ENCODE results near the gene NAALADL2.
"Not testable (repeated sequence)": the region's sequence is repeated elsewhere in the genome, so short reads cannot be mapped to it uniquely, and the experiment has no call there.

Gene NAALADL2

GRCh38 chr3:175749981-175750380 lies 890.8 kb downstream of the NAALADL2 start:
- no peak overlapping the region for H3K4me3 ChIP-seq (ENCODE audit: low read length)

DNA sequence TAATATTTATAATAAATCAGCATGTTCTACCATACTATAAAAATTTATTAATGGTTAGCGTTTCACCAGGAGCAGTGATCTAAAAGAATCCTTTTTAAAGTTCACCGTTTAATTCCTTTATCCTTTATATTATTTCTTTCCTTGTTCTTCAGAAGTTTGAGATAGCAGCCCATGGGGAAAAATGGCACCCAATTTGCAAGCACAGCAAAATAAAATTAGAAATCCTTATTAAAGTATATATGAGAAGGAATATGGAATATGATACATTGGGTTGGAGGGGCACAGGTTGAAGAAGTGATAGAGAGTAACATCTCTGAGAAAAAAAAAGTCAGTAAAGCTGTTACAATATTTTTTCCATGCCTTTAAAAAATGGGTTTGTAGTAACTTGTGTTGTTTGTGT lies 892.0 kb downstream of the NAALADL2 start:
- no peaks in the 10 kb centered on the region for H3K27me3 ChIP-seq (ENCODE audit: control insufficient read depth, insufficient read depth, low read length)
- no peaks in the 10 kb centered on the region for H3K9me3 ChIP-seq (ENCODE audit: control insufficient read depth, low read length)
- no peaks in the 10 kb centered on the region for H3K36me3 ChIP-seq (ENCODE audit: control insufficient read depth, insufficient read depth, low read length)
- no peak overlapping the region for H3K4me3 ChIP-seq (ENCODE audit: low read length)
- no peaks in the 10 kb centered on the region for H3K4me1 ChIP-seq (ENCODE audit: control insufficient read depth, insufficient read depth, low read length)
- H3K9ac ChIP-seq (ENCODE audit: low read length): no peak overlapping the region

More at GRCh38 chr3:175749981-175750380, 890.8 kb downstream of the NAALADL2 start:
- H3K27me3 ChIP-seq (ENCODE audit: control insufficient read depth, insufficient read depth, low read length): no peaks in the 10 kb centered on the region
- H3K36me3 ChIP-seq (ENCODE audit: control insufficient read depth, insufficient read depth, low read length): no peaks in the 10 kb centered on the region
- no peak overlapping the region for H3K9ac ChIP-seq (ENCODE audit: low read length)
- no peaks in the 10 kb centered on the region for H3K9me3 ChIP-seq (ENCODE audit: control insufficient read depth, low read length)
- no peaks in the 10 kb centered on the region for H3K4me1 ChIP-seq (ENCODE audit: control insufficient read depth, insufficient read depth, low read length)

DNA sequence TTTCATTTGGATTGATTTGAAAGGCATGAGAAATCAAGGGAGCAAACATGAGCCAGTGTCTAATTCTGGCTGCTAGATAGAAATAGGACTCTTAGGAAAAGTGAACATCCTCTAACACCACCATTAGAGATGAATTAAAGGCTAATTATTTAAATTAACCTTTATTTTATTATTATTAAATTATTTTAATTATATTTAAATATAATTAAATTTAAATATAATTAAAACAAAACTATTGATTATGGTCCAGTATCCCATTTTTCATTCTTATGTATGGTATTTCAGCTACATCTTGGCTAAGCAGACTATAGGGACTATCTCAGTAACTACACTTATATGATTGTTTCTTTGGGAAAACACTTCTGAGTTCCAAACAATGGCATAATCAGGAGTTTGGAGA lies 904.8 kb downstream of the NAALADL2 start:
- H3K4me3 ChIP-seq (ENCODE audit: low read length): no peak overlapping the region
- H3K9ac ChIP-seq (ENCODE audit: low read length): no peak overlapping the region
- no peaks in the 10 kb centered on the region for H3K27me3 ChIP-seq (ENCODE audit: control insufficient read depth, insufficient read depth, low read length)
- no peaks in the 10 kb centered on the region for H3K4me1 ChIP-seq (ENCODE audit: control insufficient read depth, insufficient read depth, low read length)
- no peaks in the 10 kb centered on the region for H3K9me3 ChIP-seq (ENCODE audit: control insufficient read depth, low read length)
- no peaks in the 10 kb centered on the region for H3K36me3 ChIP-seq (ENCODE audit: control insufficient read depth, insufficient read depth, low read length)

- no peaks in the 10 kb centered on the region for H3K36me3 ChIP-seq (ENCODE audit: control insufficient read depth, insufficient read depth, low read length)
- no peaks in the 10 kb centered on the region for H3K4me1 ChIP-seq (ENCODE audit: control insufficient read depth, insufficient read depth, low read length)
- H3K4me3 ChIP-seq (ENCODE audit: low read length): no peak overlapping the region
- no peaks in the 10 kb centered on the region for H3K27me3 ChIP-seq (ENCODE audit: control insufficient read depth, insufficient read depth, low read length)
- H3K9me3 ChIP-seq (ENCODE audit: control insufficient read depth, low read length): no peaks in the 10 kb centered on the region
- no peak overlapping the region for H3K9ac ChIP-seq (ENCODE audit: low read length)
Measured at GRCh38 chr3:175764722-175765121, 905.6 kb downstream of the NAALADL2 start.

- no peaks in the 10 kb centered on the region for H3K27me3 ChIP-seq (ENCODE audit: control insufficient read depth, insufficient read depth, low read length)
- H3K9me3 ChIP-seq (ENCODE audit: control insufficient read depth, low read length): no peaks in the 10 kb centered on the region
Measured at GRCh38 chr3:175770426-175770825, 911.3 kb downstream of the NAALADL2 start.

DNA sequence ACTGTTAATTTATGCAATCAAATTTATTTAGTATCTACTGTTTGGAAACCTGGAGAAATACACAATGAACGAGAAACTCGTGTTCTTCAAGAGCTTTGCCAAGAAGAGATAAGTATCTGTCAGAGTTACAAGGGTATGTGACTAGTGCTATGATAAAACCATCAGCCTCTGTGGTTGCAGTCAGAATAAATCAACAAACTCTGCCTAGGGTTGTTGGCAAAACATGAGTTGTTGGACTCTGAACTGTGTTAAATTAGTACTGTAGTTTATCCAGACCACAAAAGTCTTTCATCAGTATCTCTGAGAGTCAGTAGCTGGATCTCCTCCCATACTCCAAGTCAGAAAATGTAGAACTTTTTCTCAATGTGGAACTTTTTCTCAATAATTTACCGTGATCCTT lies 918.4 kb downstream of the NAALADL2 start:
- Histone ChIP-seq H3K9ac (ENCODE audit: low read length) (no peak overlapping the region), H3K27me3 (ENCODE audit: control insufficient read depth, insufficient read depth, low read length) (no peaks in the 10 kb centered on the region), H3K9me3 (ENCODE audit: control insufficient read depth, low read length) (no peaks in the 10 kb centered on the region), H3K4me3 (ENCODE audit: low read length) (no peak overlapping the region), H3K36me3 (ENCODE audit: control insufficient read depth, insufficient read depth, low read length) (no peaks in the 10 kb centered on the region), H3K4me1 (ENCODE audit: control insufficient read depth, insufficient read depth, low read length) (peaks cover 20% of the 10 kb centered on the region)

More at GRCh38 chr3:175770426-175770825, 911.3 kb downstream of the NAALADL2 start:
- Histone ChIP-seq H3K4me1 (ENCODE audit: control insufficient read depth, insufficient read depth, low read length) (no peaks in the 10 kb centered on the region), H3K9ac (ENCODE audit: low read length) (no peak overlapping the region), H3K4me3 (ENCODE audit: low read length) (no peak overlapping the region), H3K36me3 (ENCODE audit: control insufficient read depth, insufficient read depth, low read length) (no peaks in the 10 kb centered on the region)

- no peaks in the 10 kb centered on the region for H3K27me3 ChIP-seq (ENCODE audit: control insufficient read depth, insufficient read depth, low read length)
- H3K4me3 ChIP-seq (ENCODE audit: low read length): no peak overlapping the region
- no peak overlapping the region for H3K9ac ChIP-seq (ENCODE audit: low read length)
- peaks cover 20% of the 10 kb centered on the region for H3K4me1 ChIP-seq (ENCODE audit: control insufficient read depth, insufficient read depth, low read length)
- H3K36me3 ChIP-seq (ENCODE audit: control insufficient read depth, insufficient read depth, low read length): no peaks in the 10 kb centered on the region
- H3K9me3 ChIP-seq (ENCODE audit: control insufficient read depth, low read length): no peaks in the 10 kb centered on the region
Measured at GRCh38 chr3:175777965-175778364, 918.8 kb downstream of the NAALADL2 start.

- peaks cover 20% of the 10 kb centered on the region for H3K4me1 ChIP-seq (ENCODE audit: control insufficient read depth, insufficient read depth, low read length)
- no peak overlapping the region for H3K9ac ChIP-seq (ENCODE audit: low read length)
- no peak overlapping the region for H3K4me3 ChIP-seq (ENCODE audit: low read length)
- H3K9me3 ChIP-seq (ENCODE audit: control insufficient read depth, low read length): no peaks in the 10 kb centered on the region
- no peaks in the 10 kb centered on the region for H3K27me3 ChIP-seq (ENCODE audit: control insufficient read depth, insufficient read depth, low read length)
- no peaks in the 10 kb centered on the region for H3K36me3 ChIP-seq (ENCODE audit: control insufficient read depth, insufficient read depth, low read length)
Measured at GRCh38 chr3:175778994-175779393, 919.9 kb downstream of the NAALADL2 start.

GRCh38 chr3:175787109-175787508 lies 928.0 kb downstream of the NAALADL2 start:
- not testable (repeated sequence) for H3K4me1 ChIP-seq (ENCODE audit: control insufficient read depth, insufficient read depth, low read length); H3K9me3 ChIP-seq (ENCODE audit: control insufficient read depth, low read length); H3K9ac ChIP-seq (ENCODE audit: low read length); H3K27me3 ChIP-seq (ENCODE audit: control insufficient read depth, insufficient read depth, low read length); H3K36me3 ChIP-seq (ENCODE audit: control insufficient read depth, insufficient read depth, low read length); H3K4me3 ChIP-seq (ENCODE audit: low read length)

DNA sequence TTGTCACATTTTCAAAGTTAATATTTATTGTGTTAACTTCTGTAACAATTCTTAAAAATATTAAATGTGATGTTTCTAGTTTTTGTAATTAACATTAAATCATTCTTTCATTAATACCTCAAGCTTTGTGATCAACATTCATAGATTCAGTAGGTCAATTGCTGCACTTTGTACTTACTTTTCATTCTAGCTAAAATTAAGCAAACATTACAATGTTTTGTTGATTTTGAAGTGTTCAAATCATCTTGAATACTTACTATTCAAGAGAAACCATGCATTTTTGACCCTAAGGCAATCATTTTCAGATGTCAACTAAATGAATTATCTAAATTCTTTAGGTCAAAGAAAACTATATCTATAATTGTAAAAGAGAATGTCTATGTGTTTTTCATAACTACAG lies 933.1 kb downstream of the NAALADL2 start:
- Histone ChIP-seq H3K9ac (ENCODE audit: low read length) (no peak overlapping the region), H3K9me3 (ENCODE audit: control insufficient read depth, low read length) (no peaks in the 10 kb centered on the region), H3K4me1 (ENCODE audit: control insufficient read depth, insufficient read depth, low read length) (no peaks in the 10 kb centered on the region), H3K27me3 (ENCODE audit: control insufficient read depth, insufficient read depth, low read length) (no peaks in the 10 kb centered on the region), H3K36me3 (ENCODE audit: control insufficient read depth, insufficient read depth, low read length) (no peaks in the 10 kb centered on the region), H3K4me3 (ENCODE audit: low read length) (no peak overlapping the region)

- H3K9me3 ChIP-seq (ENCODE audit: control insufficient read depth, low read length): no peaks in the 10 kb centered on the region
- H3K4me3 ChIP-seq (ENCODE audit: low read length): no peak overlapping the region
- no peaks in the 10 kb centered on the region for H3K36me3 ChIP-seq (ENCODE audit: control insufficient read depth, insufficient read depth, low read length)
- H3K27me3 ChIP-seq (ENCODE audit: control insufficient read depth, insufficient read depth, low read length): no peaks in the 10 kb centered on the region
- no peak overlapping the region for H3K9ac ChIP-seq (ENCODE audit: low read length)
- H3K4me1 ChIP-seq (ENCODE audit: control insufficient read depth, insufficient read depth, low read length): no peaks in the 10 kb centered on the region
Measured at GRCh38 chr3:175798326-175798725, 939.2 kb downstream of the NAALADL2 start.

- Histone ChIP-seq H3K36me3 (ENCODE audit: control insufficient read depth, insufficient read depth, low read length) (no peaks in the 10 kb centered on the region), H3K4me3 (ENCODE audit: low read length) (no peak overlapping the region), H3K4me1 (ENCODE audit: control insufficient read depth, insufficient read depth, low read length) (no peaks in the 10 kb centered on the region), H3K9ac (ENCODE audit: low read length) (no peak overlapping the region), H3K9me3 (ENCODE audit: control insufficient read depth, low read length) (no peaks in the 10 kb centered on the region), H3K27me3 (ENCODE audit: control insufficient read depth, insufficient read depth, low read length) (no peaks in the 10 kb centered on the region)
Measured at GRCh38 chr3:175805825-175806224, 946.7 kb downstream of the NAALADL2 start.

GRCh38 chr3:175807175-175807574 lies 948.0 kb downstream of the NAALADL2 start:
- no peaks in the 10 kb centered on the region for H3K27me3 ChIP-seq (ENCODE audit: control insufficient read depth, insufficient read depth, low read length)
- no peak overlapping the region for H3K4me3 ChIP-seq (ENCODE audit: low read length)
- no peaks in the 10 kb centered on the region for H3K9me3 ChIP-seq (ENCODE audit: control insufficient read depth, low read length)
- no peaks in the 10 kb centered on the region for H3K36me3 ChIP-seq (ENCODE audit: control insufficient read depth, insufficient read depth, low read length)
- H3K9ac ChIP-seq (ENCODE audit: low read length): no peak overlapping the region
- no peaks in the 10 kb centered on the region for H3K4me1 ChIP-seq (ENCODE audit: control insufficient read depth, insufficient read depth, low read length)
